NCI-H2196 (cell line): ENCODE results near the gene MKS1.
A peak's percentile ranks its signal among the peaks of the same experiment; 100 is the strongest.

ENCODE experiments used
- DNase-seq: peaks from one replicate; lab custom pipeline; 2025; ENCODE audit not compliant: unreplicated experiment; lab: John Stamatoyannopoulos, UW

MKS1 gene

DNA sequence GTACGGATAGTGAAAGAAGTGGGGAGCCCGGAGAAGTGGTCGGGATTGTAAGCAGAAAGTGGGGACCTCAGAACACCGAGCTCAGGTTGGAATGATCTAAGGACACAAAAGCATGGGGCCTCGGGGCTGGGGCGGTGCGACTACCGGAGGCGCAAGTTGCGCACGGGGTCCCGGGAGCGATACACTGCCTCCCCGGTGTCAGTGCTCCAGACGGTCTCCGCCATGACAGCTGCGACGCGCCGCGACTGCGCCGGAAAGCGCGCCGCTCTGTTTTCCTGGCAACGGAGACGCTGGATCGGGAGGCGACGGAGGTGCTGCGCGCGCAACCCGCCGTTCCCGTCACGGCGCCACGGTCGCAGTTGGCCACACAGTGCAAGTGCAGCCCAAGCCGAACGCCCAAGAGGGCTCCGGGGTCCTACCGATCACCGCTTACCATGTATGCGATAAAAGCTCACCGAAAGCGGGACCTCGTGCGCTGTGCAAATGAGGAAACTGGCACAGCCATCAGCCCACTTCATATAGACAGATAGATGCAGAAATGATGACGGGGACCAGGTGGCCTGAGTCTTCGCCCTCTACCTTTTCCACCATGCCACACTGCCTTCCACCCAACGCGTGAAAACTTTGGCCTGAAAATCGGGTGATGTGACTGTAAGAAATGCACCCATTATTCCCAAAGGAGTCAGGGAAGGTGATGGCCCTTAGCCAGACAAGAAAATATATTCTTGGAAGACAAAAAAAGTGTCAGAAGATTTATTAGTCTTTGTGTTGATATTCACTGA is at the start of gene MKS1:
MKS1 (minus strand) TSS at position 249 of the 782 bp plus-strand sequence; CDS start at position 224, 25 bp downstream.
- DNase-seq: peak; percentile 95

DNA sequence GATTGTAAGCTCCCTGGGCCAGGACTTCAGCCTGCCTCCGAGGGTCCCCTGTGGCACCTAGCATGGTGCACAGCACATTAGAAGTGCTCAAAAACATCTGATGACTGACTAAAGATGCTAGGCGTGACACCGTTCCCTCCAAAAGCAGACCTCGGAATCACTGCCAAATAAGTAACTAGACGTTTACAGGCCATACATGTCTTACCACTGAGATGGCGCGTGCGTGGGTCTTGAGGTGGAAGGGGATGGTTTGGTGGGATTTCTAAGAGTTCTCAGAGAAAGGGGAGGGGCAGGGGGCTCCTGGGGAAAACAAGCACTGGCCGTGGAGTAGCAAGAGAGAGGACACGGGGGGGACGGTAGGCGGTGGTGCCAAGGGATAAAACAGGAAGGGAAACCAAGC is 49.3 kb upstream of the MKS1 start:
- no peak for DNase-seq

DNA sequence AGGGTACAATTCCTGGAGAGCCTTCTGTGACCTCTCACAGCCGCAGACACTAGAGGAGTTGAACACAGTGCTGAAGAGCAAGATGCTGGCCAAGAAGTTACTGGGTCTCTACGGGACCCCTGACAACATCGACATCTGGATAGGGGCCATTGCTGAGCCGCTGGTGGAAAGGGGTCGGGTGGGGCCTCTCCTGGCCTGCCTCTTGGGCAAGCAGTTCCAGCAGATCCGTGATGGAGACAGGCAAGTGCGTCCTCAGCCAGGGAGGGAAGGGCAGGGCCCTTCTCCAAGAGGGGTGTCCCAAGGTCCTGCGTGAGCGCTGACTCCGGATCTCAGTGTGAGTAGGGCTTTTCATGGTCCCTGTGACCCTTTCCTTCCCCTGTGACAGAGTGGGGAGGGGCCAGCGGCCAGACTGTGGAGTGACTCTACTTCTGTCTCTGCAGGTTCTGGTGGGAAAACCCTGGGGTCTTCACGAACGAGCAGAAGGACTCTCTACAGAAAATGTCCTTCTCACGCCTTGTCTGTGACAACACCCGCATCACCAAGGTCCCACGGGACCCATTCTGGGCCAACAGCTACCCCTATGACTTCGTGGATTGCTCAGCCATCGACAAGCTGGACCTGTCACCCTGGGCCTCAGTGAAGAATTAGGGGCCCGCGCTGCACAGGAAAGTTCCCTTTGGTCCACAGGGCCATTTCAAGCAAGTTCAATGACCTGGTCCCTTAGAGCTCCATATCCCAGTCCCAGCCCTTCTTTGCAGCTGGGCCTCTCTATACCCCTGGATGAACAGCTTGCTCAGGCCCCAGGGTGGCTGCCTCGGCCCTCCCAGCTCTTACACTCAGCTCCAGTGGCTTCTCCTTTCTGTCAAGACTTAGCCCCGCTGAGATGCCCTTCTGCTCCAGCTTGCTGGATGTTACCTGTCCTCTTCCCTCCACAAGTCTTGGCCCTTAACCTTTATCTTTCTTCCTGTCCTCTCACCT is 48.6 kb upstream of the MKS1 start:
- DNase-seq: no peak

DNA sequence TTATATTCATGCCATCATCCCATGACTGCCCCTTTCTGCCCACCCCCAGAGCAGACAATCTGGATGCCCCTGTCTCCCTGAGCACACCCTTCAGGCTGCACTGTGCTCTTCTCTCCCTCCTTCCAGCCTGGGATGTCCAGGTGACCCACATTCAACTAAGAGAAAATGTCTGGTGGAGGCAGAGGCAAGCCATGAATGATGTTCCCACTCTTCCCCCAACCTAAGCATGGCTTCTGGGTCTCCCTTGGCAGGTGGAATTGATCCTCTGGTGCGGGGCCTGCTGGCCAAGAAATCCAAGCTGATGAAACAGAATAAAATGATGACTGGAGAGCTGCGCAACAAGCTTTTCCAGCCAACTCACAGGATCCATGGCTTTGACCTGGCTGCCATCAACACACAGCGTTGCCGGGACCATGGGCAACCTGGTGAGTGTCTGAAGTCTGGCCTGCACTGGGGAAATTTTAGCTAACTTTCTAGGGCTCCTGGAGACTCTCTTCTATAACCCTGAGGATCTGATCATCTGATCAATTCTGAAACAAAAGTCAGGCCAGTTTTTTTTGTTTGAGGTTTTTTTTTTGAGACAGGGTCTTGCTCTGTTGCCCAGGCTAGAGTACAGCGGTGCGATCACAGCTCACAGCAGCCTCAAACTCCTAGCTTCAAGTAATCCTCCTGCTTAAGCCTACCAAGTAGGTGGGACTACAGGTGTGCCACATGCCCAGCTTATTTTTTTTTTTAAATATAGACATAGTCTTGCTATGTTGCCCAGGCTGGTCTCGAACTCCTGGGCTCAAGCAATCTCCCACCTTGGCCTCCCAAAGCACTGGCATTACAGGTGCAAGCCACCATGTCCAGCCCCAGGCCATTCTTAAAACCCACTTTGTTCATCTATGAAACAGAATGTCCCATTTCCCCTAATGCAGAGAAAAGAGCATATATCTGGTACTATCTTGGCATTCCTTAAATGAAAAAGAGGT is 47.1 kb upstream of the MKS1 start:
- DNase-seq: no peak

DNA sequence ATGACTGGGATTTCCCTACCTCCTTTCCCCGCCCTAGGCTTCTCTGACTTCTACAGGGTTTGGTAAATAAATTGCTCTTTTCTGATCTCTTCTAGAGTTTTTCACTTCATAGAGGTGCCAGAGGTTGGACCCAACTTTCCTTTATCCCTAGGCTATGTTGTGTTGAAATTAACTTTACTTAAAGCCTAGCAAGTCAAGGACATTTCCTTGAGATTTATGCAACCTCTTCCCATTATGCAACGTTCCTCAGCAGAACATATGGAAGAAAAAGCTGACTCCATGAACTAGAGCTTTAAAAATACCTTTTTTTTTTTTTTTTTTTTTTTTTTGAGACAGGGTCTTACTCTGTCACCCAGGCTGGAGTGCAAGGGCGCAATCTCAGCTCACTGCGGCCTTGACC is 46.2 kb upstream of the MKS1 start:
- no peak for DNase-seq

DNA sequence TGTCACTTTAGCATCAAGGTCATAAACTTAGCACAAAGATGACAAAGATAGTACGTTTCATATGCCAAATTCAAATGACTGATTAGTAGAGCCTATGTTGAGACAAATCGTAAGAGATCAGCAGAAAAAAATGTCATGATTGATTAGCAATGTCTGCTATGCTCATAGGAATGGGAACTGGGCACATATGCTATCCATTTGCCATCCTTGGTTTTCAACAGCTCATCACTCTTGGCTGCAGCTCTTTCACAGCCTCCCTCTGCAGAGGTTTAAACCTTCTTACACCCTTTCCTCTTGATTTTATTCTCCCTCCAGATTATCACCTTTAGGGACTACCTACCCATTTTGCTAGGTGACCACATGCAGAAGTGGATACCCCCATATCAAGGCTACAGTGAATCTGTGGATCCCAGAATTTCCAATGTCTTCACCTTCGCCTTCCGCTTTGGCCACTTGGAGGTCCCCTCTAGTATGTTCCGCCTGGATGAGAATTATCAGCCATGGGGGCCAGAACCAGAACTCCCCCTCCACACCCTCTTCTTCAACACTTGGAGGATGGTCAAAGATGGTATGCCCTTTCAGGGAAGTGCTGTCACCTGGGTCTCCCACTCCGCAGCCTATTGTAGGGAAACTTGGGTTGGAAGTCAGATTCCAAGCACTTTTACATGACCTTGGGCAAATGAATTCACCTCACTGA is 45.5 kb upstream of the MKS1 start:
- DNase-seq: no peak

DNA sequence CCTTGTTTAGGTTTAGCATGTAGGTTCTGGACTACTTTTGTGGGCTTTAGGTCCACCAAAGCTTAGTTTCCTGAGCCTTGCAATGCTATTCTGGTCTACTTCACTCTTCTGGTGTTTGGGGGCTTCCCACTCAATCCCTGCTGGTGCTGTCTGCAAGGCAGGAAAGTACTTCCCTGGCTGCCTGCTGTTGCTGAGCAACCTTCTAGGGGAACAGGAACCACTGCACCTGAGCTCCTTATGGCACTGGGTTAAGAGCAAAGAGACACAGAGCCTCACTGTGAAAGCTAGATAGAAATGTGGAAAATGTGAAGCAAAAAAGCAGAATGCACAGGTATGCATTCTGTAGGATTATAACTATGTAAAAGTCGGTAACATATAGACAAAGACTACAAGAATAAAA is 44.7 kb upstream of the MKS1 start:
- no peak for DNase-seq

DNA sequence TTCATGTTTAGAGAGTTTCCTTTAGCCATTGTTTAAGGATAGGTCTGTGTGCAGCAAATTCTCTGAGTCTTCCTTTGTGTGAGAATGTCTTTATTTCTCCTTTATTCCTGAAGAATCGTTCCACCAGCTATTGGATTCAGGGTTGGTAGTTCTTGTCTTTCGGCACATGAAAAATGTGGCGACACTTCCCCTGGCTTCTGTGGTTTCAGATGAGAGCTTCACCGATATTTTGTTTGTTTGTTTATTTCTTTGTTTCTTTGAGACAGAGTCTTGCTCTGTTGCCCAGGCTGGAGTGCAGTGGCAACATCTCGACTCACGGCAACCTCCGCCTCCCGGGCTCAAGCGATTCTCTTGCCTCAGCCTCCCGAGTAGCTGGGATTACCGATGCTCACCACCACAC is 43.1 kb upstream of the MKS1 start:
- no peak for DNase-seq

DNA sequence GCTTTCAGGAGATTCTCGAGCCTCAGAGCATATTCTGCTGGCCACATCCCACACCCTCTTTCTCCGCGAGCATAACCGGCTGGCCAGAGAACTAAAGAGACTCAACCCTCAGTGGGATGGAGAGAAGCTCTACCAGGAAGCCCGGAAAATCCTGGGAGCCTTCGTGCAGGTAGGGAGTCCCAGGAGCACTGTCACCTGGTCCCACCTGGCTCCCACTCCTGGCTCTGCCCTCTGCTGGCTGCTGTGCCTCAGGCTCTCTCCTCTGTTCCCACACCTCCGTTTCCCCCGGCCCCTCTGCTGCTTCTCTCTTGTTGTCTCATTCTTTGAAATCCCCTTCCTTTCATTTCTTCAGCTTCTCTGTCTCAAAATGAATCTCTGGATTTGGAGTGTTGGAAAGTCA is 35.7 kb upstream of the MKS1 start:
- no peak for DNase-seq

DNA sequence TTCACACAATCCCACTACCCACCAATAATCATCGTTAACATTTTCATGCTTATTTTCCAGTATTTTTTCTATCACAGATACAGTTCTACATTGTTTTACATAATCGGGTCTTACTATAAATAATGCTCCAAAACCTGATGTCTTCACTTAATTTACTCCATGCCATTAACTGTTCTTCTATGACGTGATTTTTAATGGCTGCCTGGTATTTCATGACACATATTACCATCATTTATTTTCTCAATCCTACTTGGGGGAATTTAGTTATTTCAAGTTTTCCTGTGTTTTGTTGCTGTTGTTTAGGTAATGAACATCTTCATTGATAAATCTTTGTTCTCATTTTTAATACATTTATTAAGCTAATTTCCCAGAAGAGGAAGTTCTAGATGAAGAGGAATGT is 34.0 kb upstream of the MKS1 start:
- DNase-seq: no peak

DNA sequence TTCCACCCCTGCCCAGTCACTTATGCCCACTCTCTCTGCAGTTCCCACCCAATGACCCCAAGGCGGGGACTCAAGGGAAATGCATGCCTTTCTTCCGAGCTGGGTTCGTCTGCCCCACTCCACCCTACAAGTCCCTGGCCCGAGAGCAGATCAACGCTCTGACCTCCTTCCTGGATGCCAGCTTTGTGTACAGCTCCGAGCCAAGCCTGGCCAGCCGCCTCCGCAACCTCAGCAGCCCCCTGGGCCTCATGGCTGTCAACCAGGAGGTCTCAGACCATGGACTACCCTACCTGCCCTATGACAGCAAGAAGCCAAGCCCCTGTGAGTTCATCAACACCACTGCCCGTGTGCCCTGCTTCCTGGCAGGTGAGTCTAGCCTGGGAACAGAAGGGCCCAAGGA is 33.1 kb upstream of the MKS1 start:
- no peak for DNase-seq

DNA sequence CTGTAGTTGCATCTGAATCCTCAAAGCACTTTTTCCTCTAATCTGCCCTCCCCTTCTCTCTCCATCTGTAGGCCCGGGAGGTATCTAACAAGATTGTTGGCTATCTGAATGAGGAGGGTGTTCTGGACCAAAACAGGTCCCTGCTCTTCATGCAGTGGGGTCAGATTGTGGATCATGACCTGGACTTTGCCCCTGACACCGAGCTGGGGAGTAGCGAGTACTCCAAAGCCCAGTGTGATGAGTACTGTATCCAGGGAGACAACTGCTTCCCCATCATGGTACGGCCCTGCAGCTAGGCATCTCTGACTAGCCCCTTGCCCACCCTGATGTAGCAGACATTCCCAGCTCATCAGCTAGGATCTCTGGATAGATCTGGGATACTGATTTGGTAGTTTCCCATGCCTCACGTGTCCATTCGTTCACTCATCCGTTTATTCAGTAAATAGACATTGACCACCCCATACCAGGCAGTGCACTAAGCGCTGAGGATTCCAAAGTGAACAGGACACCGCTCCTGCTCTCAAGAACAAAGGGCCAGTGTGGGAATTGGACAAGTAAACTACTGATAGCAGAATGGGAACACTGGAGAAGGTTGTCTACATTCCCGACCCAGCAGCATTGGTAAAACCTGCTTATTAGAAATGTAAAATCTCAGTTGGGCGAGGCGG is 31.4 kb upstream of the MKS1 start:
- no peak for DNase-seq

DNA sequence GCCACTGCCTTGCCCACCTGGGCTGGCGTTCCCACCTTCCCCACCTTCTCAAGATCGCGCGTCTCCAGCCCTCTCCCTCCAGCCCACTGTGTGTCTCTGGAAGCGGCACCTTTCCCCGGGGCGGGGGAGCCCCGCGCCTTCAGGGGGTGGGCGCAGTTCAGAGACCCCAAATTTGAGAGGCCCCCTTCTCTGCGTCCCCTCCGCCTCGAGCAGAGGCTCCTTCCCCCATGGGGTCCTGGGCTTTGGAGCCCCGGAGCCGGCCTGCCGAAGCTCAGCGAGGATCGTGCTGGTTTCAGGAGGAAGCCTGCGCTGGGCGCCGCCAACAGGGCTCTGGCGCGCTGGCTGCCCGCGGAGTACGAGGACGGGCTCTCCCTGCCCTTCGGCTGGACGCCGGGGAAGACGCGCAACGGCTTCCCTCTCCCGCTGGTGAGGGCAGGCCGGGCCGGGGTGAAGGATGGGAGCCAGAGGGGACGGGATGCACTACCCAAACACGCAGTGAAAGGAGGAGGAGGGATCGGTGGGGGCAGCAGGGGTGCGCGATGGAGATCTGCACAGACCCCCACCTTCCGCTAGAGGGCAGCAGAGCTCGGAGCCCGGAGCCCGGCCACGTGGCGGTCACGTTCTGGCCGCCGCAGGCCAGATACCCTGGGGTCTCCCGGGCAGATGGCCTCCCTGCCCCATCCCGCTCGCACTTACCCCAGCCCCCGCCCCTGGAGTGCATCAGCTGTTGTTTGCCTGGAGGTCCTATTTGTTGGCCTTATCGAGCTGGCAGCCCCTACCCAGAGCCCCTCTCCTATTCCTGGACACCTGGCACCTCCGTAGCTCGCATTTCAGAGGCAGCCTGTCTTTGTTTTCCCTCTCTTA is 30.4 kb upstream of the MKS1 start:
- peak; percentile 83 for DNase-seq

DNA sequence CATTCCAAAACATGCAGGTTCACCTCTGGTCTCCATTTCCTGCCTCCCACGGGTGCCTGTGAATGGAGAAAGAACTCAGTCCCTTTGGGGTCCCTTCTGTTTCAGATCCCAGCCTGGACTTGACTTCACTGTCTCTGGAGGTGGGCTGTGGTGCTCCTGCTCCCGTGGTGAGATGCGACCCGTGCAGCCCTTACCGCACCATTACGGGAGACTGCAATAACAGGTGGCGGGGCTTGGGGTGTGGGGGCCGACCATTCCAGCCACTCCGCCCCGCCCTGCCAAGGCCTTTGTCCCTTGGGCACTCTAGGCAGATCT is 29.9 kb upstream of the MKS1 start:
- DNase-seq: no peak

DNA sequence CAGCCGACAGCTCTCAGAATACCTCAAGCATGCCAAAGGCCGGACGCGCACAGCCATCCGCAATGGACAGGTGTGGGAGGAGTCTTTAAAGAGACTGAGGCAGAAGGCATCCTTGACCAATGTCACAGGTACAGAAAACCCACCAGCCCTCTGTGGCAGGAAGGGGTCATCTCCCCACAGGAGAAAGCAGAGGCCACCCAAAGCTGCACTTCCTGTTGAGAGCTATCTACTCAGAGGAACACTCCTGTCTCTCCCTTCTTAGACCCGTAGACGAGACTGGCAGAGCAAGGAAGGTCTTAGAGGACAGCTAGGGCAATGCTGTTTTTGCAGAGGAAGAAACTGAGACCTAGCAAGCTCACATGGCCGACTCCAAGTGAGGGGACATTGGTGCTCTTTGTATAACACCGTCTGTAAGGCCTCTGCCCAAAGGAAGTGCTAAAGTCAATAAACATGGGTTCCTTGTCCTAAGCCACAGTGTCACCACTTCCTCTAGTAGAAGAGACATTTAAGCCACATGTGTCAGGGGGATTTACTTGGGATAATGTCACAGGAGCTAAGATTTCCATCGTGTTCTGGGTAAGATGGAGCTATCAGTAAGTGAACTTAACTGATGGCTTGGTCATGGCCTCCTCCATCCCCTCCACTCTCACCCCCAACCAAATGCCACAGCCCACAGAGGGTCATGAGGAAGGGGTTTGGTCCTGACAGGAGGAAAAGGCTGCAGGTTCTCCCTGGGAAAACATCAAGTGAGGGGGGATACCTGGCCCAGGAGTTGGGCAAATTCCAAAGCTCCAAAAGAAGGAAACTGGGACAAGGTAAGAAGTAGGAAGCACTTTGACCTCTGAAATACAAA is 28.7 kb upstream of the MKS1 start:
- DNase-seq: no peak

DNA sequence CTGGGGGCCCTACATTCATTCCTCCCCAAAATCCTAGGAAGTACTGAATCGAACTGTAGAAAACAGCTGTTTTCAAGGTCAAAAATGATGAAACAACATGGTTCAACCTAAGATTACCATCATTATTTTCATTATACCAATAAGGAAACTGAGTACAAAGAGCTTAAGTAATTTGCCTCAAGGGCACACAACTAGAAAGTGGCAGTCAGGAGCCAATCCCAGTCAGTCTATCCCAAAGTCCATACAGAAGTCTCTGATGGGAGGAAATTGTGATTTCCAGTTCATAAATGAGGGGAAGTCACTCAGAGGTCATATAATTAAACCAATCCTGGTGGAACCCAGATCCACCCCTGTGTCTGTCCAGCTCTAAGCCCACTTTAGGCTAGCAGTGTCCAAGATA is 27.7 kb upstream of the MKS1 start:
- no peak for DNase-seq

DNA sequence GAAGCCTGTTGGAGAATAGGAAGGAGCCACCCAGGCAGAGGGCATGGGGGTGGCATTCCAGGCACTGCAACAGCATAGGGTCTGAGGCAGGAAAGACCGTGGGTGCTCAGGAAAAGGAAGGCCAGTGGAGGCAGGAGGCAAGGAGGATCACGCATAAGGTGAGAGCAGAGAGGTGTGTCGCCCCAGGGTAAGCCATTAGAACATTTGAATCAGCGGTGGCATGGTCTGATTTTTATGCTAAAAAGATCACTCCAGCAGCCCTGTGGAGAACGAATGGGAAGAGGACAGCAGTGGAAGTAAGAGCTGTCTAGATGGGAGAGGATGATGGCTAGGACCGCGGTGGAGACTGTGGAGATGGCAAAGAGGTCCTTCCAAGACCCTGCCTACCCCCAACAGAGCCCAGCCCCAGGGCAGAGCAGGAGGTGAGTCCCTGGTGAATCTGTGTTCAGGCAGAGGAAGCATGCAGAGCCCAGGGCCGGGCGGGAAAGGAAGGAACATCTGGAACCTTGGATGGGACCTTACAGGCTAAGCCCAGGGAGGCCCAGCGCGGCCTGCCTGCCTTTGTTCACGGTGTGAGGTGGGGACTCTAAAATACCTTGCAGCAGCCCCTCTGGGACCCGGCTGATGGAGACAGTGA is 27.2 kb upstream of the MKS1 start:
- DNase-seq: no peak
